ENCODE results near the gene SMYD5.

Gene SMYD5

GRCh38 chr2:73210696-73211095 lies 3.3 kb upstream of the SMYD5 start:
- no peak for DNase-seq (ENCODE audit: low read depth)
- TF ChIP-seq CTCF (IDR thresholded peaks at IDR 0.05; ENCODE audit: insufficient read depth, low read depth, low read length, missing control alignments): no peak
- H3K4me3 ChIP-seq (ENCODE audit: low read depth, low read length): no peak overlapping the region

- TF ChIP-seq CTCF (IDR thresholded peaks at IDR 0.05; ENCODE audit: insufficient read depth, low read depth, low read length, missing control alignments): no peak
- H3K4me3 ChIP-seq (ENCODE audit: low read depth, low read length): no peak overlapping the region
- DNase-seq (ENCODE audit: low read depth): no peak
These were observed 2.0 kb upstream of the SMYD5 start for GRCh38 chr2:73212098-73212447.

GRCh38 chr2:73212448-73213176 lies 1.4 kb upstream of the SMYD5 start:
- peak; percentile 97 for TF ChIP-seq CTCF (IDR thresholded peaks at IDR 0.05; ENCODE audit: insufficient read depth, low read depth, low read length, missing control alignments)
- H3K4me3 ChIP-seq (ENCODE audit: low read depth, low read length): no peak overlapping the region
- DNase-seq (ENCODE audit: low read depth): peak; percentile 81

- DNase-seq (ENCODE audit: low read depth): no peak
- TF ChIP-seq CTCF (IDR thresholded peaks at IDR 0.05; ENCODE audit: insufficient read depth, low read depth, low read length, missing control alignments): no peak
- H3K4me3 ChIP-seq (ENCODE audit: low read depth, low read length): peak overlapping the region; percentile 88
These were observed 1.2 kb downstream of the SMYD5 start for GRCh38 chr2:73215254-73215653.

- DNase-seq (ENCODE audit: low read depth): no peak
- no peak overlapping the region for H3K4me3 ChIP-seq (ENCODE audit: low read depth, low read length)
- TF ChIP-seq CTCF (IDR thresholded peaks at IDR 0.05; ENCODE audit: insufficient read depth, low read depth, low read length, missing control alignments): no peak
These were observed 3.1 kb downstream of the SMYD5 start for GRCh38 chr2:73217160-73217559.

GRCh38 chr2:73217826-73218225 lies 3.8 kb downstream of the SMYD5 start:
- TF ChIP-seq CTCF (IDR thresholded peaks at IDR 0.05; ENCODE audit: insufficient read depth, low read depth, low read length, missing control alignments): no peak
- no peak for DNase-seq (ENCODE audit: low read depth)
- H3K4me3 ChIP-seq (ENCODE audit: low read depth, low read length): no peak overlapping the region

- no peak for TF ChIP-seq CTCF (IDR thresholded peaks at IDR 0.05; ENCODE audit: insufficient read depth, low read depth, low read length, missing control alignments)
- H3K4me3 ChIP-seq (ENCODE audit: low read depth, low read length): no peak overlapping the region
- DNase-seq (ENCODE audit: low read depth): no peak
These were observed 4.3 kb downstream of the SMYD5 start for GRCh38 chr2:73218298-73218697.

Data from GM12865 (cell line).